Smooth muscle cell (in vitro differentiated cells): ENCODE results near the gene ACER1. TPM values are rescaled to one million over a fixed set of nuclear protein-coding genes. Genes with fewer than 3 reads are reported as not detected.
"Not testable (repeated sequence)": the region's sequence is repeated elsewhere in the genome, so short reads cannot be mapped to it uniquely, and the experiment has no call there.

ENCODE experiments used
- DNase-seq: peaks from one replicate; lab custom pipeline; 2025; ENCODE audit not compliant: unreplicated experiment; lab: John Stamatoyannopoulos, UW
- H2AFZ ChIP-seq: fragments of 200-600 bp; sonication (generic); 2 replicates; pipeline ENCODE4 v1.6.0; 2016; ENCODE audit warnings: antibody characterized with exemption, low read depth, mild to moderate bottlenecking
- H3F3A ChIP-seq: fragments of 200-600 bp; sonication (generic); 2 replicates; pipeline ENCODE4 v1.6.0; 2017; ENCODE audit warnings: antibody characterized with exemption, low read depth
- H3K27ac ChIP-seq: fragments of 200-600 bp; sonication (generic); 2 replicates; pipeline ENCODE4 v1.5.1; 2016; ENCODE audit warnings: low read depth, mild to moderate bottlenecking
- H3K27me3 ChIP-seq: fragments of 200-600 bp; sonication (generic); 2 replicates; pipeline ENCODE4 v1.6.1; 2016; ENCODE audit warnings: low read depth, mild to moderate bottlenecking
- H3K36me3 ChIP-seq: fragments of 200-600 bp; sonication (generic); 2 replicates; pipeline ENCODE4 v1.5.1; 2016; ENCODE audit warnings: low read depth
- H3K4me1 ChIP-seq: fragments of 200-600 bp; sonication (generic); 2 replicates; pipeline ENCODE4 v1.5.1; 2016; ENCODE audit warnings: low read depth
- H3K4me2 ChIP-seq: fragments of 200-600 bp; sonication (generic); 2 replicates; pipeline ENCODE4 v1.6.0; 2016; ENCODE audit warnings: mild to moderate bottlenecking
- H3K4me3 ChIP-seq: fragments of 200-600 bp; sonication (generic); 2 replicates; pipeline ENCODE4 v1.5.1; 2016; ENCODE audit warnings: mild to moderate bottlenecking
- H3K79me2 ChIP-seq: fragments of 200-600 bp; sonication (generic); 2 replicates; pipeline ENCODE4 v1.6.0; 2016; ENCODE audit warnings: low read depth, mild to moderate bottlenecking
- H3K9ac ChIP-seq: fragments of 200-600 bp; sonication (generic); 2 replicates; pipeline ENCODE4 v1.6.0; 2016; ENCODE audit warnings: low read depth
- H3K9me3 ChIP-seq: fragments of 200-600 bp; sonication (generic); replicated peaks from 2 replicates; pipeline ENCODE4 v1.5.1; 2016; ENCODE audit warnings: low read depth
- H4K20me1 ChIP-seq: fragments of 200-600 bp; sonication (generic); 2 replicates; pipeline ENCODE4 v1.6.0; 2016; ENCODE audit warnings: low read depth
- CTCF ChIP-seq: fragments of 200-600 bp; sonication (generic); IDR thresholded peaks from 2 replicates; pipeline ENCODE4 v1.5.1; 2017; ENCODE audit warnings: borderline replicate concordance, mild to moderate bottlenecking, antibody characterized with exemption; ENCODE audit not compliant: insufficient read depth, poor library complexity, severe bottlenecking
- WGBS: methylation state at CpG from one replicate; pipeline ENCODE4 v1.1.7; 2016; ENCODE audit warnings: low lambda C conversion rate; 5-methylcytosine and 5-hydroxymethylcytosine counted together
- polyA plus RNA-seq: library from polyadenylated mRNA; unstranded; fragments of >200 nt; fragmentation: Nextera tagmentation; extraction: Ambion mirVana; gene quantifications from 2 replicates; pipeline ENCODE4 v1.2.1, GENCODE V29; 2016
- total RNA-seq: library from RNA; depleted of rRNA; stranded (reverse); fragments of >200 nt; gene quantifications from 2 replicates; pipeline ENCODE4 v1.2.3, GENCODE V29; 2014

The ACER1 gene
- total and polyA plus RNA-seq, 2 experiments from 2014 or later: not detected

- Histone ChIP-seq H3K79me2 (no peaks in the 10 kb centered on the region), H2AFZ (no peak overlapping the region), H3K9me3 (no peaks in the 10 kb centered on the region), H3F3A (no peaks in the 10 kb centered on the region), H3K4me1 (no peaks in the 10 kb centered on the region), H3K9ac (no peak overlapping the region), H3K27me3 (no peaks in the 10 kb centered on the region), H4K20me1 (no peaks in the 10 kb centered on the region), H3K4me2 (no peak overlapping the region), H3K27ac (no peak overlapping the region), H3K36me3 (no peaks in the 10 kb centered on the region), H3K4me3 (no peak overlapping the region)
- no peak for TF ChIP-seq CTCF
- 65% methylated on average over 4 of the region's 4 CpGs for WGBS
- no peak for DNase-seq
These were observed 14.0 kb downstream of the ACER1 start for GRCh38 chr19:6319376-6319775.

GRCh38 chr19:6318772-6319171, 14.6 kb downstream of the ACER1 start:
- no peak overlapping the region for H2AFZ ChIP-seq
- H3K79me2 ChIP-seq: no peaks in the 10 kb centered on the region
- no peak for DNase-seq
- no peak overlapping the region for H3K9ac ChIP-seq
- no peak overlapping the region for H3K27ac ChIP-seq
- no peaks in the 10 kb centered on the region for H3F3A ChIP-seq
- no peaks in the 10 kb centered on the region for H4K20me1 ChIP-seq
- no peaks in the 10 kb centered on the region for H3K4me1 ChIP-seq
- H3K4me3 ChIP-seq: no peak overlapping the region
- H3K9me3 ChIP-seq: no peaks in the 10 kb centered on the region
- no peaks in the 10 kb centered on the region for H3K27me3 ChIP-seq
- H3K4me2 ChIP-seq: no peak overlapping the region
- no peaks in the 10 kb centered on the region for H3K36me3 ChIP-seq
- WGBS: 82% methylated on average over 5 of the region's 5 CpGs
- no peak for TF ChIP-seq CTCF

DNA sequence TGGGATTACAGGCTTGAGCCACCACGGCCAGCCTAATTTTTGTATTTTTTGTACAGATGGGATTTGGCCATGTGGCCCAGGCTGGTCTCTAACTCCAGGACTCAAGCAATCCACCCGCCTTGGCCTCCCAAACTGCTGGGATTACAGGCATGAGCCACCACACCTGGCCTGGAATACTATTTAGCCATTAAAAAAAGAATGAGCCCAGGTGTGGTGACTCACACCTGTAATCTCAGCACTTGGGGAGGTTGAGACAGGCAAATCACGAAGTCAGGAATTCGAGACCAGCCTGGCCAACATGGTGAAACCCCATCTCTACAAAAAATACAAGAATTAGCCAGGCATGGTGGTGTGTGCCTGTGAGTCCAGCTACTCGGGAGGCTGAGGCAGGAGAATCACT, 17.8 kb downstream of the ACER1 start:
- H3K9me3 ChIP-seq, H3K4me2 ChIP-seq, H3K4me1 ChIP-seq, H3F3A ChIP-seq, H3K36me3 ChIP-seq, H4K20me1 ChIP-seq, DNase-seq, H3K27ac ChIP-seq, H3K4me3 ChIP-seq, H3K27me3 ChIP-seq, H3K79me2 ChIP-seq, H2AFZ ChIP-seq, H3K9ac ChIP-seq: not testable (repeated sequence)
- 84% methylated on average over 5 of the region's 5 CpGs for WGBS

GRCh38 chr19:6313398-6313969, 19.9 kb downstream of the ACER1 start:
- Histone ChIP-seq H2AFZ (no peak overlapping the region), H3K4me3 (no peak overlapping the region), H3K36me3 (no peaks in the 10 kb centered on the region), H3K9ac (no peak overlapping the region), H3K27ac (no peak overlapping the region), H4K20me1 (no peaks in the 10 kb centered on the region), H3K4me1 (no peaks in the 10 kb centered on the region), H3K4me2 (no peak overlapping the region), H3F3A (no peaks in the 10 kb centered on the region), H3K27me3 (no peaks in the 10 kb centered on the region), H3K9me3 (no peaks in the 10 kb centered on the region), H3K79me2 (no peaks in the 10 kb centered on the region)
- WGBS: 74% methylated on average over 5 of the region's 5 CpGs
- TF ChIP-seq CTCF: no peak
- no peak for DNase-seq
